NCI-H774 (cell line): ENCODE measurements around the gene RAD51B.

ENCODE experiments used
- DNase-seq: peaks from one replicate; lab custom pipeline; 2025; lab: John Stamatoyannopoulos, UW

Gene RAD51B

DNA sequence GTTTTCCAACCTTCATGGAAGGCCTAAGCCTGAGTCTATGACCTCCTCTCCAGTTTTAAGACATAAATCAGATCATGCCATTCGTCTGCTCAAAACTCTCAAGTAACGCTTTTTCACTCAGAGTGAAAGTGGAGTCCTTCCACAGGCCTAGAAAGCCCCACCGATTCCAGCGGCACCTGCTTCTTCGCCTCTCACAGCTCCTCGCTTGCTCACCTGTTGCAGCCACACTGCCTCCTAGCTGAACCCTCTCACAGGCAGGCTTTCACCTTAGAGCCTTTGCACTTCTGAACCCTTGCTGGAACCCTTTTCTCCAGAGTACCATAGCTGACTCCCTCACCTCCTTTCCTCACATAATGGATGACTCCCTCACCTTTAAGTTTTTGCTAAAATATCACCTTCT, 672.2 kb downstream of the RAD51B start:
- no peak for DNase-seq

GRCh38 chr14:68492381-68493151, 673.0 kb downstream of the RAD51B start:
- no peak for DNase-seq

- DNase-seq, result no peak
These were observed 673.8 kb downstream of the RAD51B start for GRCh38 chr14:68493152-68493911.

DNA sequence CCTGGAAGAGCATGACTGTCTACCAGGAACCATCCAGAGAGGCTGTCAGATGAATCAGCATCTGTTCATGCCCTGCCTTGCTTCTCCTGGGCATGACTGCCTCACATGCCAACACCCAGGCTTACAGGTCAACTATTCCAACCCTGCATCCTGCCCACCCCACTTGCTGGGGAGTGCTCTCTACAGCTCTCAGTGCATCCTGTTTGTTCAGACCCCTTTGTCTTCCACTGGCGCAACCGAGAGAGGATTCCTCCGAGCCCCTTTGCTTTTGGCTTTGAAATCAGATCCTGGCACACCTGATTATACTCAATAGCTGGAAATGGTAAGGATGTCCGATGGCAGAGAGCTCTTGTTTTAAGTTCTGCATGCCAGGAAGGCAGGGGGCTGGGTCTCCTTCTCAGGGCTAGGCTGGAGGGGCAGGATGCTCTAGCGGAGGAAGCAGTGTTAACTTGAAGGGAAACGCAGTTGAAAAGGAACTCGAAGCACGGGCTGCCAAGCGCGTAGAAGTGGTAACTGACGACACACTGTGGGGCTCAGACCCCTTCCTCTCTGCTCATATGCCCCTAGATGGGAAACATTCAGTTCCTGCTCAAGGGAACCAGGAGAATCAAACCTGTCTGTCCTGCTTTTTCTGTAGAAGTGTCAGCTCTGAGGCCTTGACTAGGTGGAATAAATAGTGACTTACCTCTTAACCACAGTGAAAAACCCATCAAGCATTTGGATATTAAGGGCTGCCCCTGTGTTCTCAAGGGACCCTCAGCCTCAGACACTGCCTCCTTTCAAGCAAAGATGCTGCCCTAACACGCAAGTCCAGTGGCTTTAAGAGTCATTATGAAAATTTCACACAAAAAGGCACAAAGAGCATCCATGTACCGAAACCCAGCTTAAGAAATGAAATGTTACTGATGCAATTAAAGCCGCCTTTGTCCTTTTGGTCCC, 675.8 kb downstream of the RAD51B start:
- DNase-seq, result no peak

DNA sequence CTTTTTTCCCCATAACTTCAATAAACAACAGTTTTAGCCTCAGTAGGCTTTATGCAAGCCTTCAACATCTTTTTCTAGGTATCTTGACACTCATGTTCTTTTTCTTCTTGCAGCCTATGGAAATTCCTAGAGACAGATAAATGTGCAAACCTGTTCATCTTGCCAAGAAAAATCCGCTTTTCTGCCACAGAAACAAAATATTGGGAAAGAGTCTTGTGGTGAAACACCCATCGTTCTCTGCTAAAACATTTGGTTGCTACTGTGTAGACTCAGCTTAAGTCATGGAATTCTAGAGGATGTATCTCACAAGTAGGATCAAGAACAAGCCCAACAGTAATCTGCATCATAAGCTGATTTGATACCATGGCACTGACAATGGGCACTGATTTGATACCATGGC, 677.4 kb downstream of the RAD51B start:
- no peak for DNase-seq

GRCh38 chr14:68499451-68499850, 679.9 kb downstream of the RAD51B start:
- no peak for DNase-seq

- no peak for DNase-seq
These were observed 681.6 kb downstream of the RAD51B start for GRCh38 chr14:68501171-68501570.

DNA sequence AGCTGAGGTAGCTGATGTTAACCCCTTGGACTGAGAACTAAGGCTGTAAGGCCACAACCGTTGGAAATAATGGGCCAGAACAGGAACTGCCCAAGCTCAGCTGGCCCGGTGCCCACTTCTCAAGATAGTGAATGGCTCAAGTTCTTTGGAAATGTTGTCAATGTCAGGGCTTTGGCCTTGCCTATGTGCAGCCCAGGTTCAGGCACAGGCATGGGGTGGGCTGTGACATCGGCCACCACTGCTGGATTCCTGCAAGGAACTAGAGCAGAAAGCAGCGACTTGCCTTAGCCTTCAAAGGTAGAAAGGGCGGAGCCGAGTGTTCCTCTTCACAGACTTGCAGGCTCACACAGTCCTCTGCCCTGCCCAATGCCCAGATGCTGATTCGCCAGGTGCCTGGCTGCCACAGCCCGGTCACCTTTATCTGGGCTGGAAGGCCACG, 682.1 kb downstream of the RAD51B start:
- DNase-seq, result no peak

DNA sequence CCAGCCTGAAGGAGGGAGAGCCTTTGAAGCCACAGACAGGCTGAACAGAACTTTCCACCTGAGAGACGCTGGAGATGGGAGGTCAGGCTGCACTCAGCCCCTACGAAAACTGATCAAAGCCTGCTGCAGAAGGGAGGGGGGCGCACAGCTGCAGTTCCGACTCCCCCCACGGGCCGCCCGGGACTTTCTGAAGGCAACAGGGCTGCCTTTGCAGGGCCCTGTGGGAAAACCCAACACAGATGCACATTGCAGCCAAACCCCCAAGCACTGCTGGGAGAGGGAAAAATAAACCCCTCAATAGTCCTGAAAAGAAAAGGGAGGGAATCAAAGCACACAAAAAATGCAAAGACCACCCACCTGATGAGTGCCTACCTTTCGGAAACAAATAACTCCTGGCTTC, 682.7 kb downstream of the RAD51B start:
- DNase-seq, result no peak

DNA sequence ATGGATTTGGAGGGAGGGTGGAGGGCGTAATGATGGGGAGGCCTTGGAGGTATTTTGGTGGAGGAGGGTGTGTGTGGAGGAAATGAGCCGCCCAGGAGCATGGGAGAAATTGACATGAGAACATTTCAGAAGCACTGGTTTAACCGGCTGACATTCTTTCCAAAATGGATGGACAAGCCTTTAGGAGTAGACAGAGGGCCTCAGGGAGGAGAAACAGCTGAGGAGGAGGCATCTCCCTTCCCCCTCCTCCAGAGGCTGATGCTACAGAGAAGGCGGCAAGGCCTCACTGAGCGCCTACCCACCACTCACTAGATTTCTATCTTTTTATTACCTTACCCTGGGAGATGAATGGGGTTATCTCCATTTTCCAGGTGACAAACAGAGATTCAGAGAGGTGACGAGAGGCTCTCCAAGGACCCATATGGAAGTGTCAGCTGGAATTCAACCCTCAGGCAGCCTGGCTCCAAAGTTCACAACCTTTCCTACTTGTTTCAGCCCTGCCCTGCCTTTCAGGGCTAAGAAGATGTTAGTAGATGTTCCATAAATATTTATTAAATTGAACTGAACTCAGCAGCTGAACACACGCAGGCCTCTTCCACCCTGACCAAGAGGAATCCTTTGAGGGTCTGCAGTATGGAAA, 683.7 kb downstream of the RAD51B start:
- DNase-seq, result no peak

DNA sequence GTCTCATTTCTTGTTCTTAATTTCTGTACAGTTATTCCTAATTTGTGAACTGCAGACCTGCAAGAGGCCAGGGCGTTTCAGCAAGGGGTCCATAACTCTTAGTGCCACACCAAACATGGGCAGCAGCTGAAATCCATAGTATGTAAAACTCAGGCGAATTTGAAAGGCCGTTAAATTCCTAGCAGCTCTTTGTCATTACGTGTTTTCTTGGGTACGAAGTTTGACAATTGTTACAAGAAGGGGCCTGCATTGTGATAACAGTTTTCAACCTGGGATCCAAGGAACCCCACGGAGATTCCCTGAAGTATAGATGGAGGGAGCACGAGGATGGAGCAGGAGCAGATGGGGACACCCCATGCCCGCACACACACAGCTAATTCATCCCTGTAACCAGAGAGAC, 685.3 kb downstream of the RAD51B start:
- no peak for DNase-seq

DNA sequence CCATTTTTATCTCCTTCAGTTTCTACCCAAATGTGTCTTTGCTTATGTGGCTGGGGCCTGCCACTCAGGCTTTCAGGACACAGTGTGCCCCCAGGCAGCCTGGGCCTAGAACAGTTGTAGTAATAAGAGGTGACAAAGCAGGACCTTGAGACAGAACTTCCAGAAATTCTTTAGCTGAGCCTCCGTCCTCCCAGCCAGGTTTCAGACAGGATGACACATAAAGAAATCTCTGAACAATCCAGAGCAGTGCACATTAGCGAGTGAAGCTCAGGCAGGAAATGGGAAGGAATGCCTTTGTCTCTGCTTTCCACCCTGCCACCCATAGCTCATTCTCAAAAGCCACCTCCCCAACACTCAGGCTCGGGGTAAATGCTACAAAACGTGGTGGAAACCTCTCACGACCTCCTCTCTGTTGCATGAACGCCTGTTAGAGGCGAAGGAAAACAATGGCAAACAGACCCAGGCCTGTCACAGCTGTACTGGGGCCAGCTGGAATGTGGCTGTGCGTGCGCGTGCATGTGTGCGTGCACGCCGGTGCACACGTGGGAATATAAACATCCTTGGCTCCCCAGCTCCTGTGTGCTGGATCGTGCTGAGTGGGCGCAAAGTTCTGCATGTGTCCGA, 686.6 kb downstream of the RAD51B start:
- no peak for DNase-seq

GRCh38 chr14:68506645-68507419, 687.3 kb downstream of the RAD51B start:
- no peak for DNase-seq

GRCh38 chr14:68507544-68508081, 688.0 kb downstream of the RAD51B start:
- no peak for DNase-seq

- no peak for DNase-seq
These were observed 689.0 kb downstream of the RAD51B start for GRCh38 chr14:68508581-68508980.

DNA sequence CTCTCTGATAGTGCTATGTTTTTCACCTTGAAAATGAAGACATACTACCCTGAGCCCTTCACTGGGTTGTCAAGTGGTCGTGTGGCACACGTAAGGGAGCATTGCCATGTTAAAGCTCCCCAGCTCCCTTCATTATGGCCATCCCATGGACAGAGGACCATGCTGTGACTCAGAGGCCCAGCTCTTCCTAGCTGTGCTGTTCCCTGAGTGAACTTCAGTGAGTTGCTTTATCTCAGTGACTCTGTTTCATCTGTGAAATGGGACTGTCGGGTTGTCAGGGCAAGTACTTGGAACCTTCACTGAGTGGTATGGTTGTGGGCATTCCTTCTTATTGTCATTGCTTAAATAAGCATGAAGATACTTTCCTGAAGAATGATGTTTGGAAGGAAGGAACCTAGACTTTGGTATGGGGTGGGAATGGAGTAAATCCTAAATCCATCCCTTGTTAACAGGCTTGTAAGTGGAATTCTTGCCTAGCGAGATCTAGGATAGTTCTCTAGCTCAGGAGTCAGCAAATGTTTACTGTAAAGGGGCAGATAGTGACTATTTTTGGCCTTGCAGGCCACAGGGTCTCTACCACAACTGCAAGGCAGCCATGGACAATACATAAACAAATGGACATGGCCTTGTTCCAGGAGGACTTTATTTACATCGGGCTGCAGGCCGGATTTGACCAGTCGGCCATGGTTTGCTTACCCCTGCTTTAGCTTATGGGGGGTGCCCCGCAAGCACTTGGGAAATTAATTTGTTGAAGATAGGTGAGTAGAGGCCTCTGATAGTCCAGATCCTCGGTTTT, 689.8 kb downstream of the RAD51B start:
- DNase-seq, result no peak

- DNase-seq, result no peak
These were observed 690.9 kb downstream of the RAD51B start for GRCh38 chr14:68510201-68511128.
